Activated naive CD4-positive, alpha-beta T cell (primary cell): Measurements from ENCODE around the gene ZSCAN9.

Experiments
- DNase-seq, 4 experiments: peaks; one replicate each; lab custom pipeline; 2025; lab: John Stamatoyannopoulos, UW

Gene ZSCAN9

DNA sequence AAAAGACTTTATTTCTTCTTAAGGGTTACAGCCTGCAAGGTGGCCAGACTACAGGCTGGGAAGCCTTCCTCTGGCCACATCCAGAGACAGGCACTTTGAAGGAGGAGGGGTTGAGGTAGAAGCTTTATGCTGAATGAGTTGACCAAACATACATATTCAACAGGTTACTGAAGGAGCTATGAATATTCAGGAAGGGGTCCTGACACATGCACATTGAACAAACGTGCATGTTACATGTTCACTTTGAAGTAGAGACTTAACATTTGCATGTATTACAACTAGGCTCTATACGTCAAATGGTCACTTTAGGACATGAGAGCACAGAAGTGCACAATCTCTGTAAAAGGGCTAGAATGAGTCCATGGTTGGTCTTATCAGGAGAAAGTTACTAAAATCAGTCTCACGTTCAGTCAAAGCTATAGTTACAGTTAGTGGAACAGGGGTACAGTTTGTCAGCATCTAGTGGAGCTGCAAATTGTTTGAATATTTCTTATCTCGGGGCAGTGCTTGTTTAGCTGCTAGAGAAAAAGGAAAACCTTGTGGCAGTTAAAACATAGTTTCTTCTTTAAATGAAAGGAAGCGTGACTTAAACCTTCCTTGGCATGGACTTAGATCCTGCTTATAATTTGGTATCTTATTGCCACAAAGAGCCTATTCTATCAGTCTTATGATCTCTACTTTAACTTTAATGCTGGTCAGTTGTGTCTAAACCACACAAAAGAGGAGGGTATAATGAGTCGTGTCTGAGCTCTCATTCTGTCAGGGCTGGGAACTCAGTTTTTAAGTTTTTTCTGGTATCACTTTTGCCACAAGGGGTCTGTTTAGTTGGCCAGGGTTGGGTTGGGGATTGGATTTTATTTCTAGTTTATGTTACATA, 4.6 kb upstream of the ZSCAN9 start:
- DNase-seq = no peak

DNA sequence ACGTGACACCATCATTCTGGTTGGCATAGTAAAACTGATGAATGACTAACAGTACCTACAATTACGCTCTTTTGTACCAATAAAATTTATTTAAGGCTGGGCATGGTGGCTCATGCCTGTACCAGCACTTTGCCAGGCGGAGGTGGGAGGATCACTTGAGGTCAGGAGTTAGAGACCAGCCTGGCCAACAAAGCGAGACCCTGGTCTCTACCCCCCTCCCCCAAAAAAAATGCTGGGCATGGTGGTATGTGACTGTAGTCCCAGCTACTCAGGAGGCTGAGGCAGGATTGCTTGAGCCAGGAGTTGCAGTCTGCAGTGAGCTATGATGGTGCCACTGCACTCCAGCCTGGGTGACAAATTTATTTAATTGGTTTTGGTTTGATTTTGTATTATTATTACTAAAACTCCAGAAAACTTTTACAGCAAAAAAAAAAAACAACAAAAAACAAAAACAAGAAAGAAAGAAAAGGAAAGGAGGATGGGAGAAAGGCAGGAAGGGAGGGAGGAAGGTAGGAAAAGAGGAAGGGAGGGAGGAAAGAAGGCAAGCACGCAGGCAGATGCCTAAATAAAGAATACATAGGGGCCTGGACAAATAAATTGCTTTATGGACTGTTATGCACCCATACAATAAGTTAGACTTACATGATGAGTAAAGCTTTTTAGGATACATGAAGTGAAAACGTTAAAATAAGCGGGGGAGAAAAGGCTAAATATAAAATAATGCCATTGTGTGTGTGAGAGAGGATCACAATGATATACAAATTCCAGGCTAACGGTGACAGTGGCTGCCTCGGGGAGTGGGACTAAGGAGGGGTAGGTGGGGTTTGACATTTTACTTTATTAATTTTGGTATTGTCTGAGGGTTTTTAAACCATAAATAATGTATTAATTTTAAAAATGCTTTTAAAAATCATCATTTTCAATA, 682 bp upstream of the ZSCAN9 start:
- DNase-seq = no peak

DNA sequence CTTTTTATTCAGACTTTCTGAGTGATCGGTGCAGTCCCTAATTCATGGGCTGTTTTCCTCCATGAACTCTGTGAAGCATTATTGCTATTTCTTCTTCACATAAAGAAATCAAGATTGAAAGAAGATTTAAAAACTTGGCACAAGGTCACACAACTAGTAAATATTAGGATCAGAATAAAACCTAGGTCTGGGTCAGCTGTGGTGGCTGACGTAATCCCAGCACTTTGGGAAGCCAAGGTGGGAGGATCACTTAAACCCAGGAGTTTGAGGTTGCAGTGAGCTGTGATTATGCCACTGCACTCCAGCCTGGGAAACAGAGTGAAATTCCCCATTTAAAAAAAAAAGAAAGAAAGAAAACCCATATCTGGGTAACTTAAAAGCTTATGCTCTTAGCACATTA, 1.4 kb downstream of the ZSCAN9 start:
- no peak for DNase-seq

DNA sequence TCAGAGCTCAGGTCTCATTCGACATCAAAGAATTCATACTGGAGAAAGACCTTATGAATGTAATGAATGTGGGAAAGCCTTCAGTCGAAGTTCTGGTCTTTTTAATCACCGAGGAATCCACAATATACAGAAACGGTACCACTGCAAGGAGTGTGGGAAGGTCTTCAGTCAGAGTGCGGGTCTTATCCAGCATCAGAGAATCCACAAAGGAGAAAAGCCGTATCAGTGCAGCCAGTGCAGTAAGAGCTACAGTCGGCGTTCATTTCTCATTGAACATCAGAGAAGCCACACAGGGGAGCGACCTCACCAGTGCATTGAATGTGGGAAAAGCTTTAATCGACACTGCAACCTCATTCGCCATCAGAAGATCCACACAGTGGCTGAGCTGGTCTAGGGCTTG, 7.7 kb downstream of the ZSCAN9 start:
- DNase-seq = no peak

DNA sequence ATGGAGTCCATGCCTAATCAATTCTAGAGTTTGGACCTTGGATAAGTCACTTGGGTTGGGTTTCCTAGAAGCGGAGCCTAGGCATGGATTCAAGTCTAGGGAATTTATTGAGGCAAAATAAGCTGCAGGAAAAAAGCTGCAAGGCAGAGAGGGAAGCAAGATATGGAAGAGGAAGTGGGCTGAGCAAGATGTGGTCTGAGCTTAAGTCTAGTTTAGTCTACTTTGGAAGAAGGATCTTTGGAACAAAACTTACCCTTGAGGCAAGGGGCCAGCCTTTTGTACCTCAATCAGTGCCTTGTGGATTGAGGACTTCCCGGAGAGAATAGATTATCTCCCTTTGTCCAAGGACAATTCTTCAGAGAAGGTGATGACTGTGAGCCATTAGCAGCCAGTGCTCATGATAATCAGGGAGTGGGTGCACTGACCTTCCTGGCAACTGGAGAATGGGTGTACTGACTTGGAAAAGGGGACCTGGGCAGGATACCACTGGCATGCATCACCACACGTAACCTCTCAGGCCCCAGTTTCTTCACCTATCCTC, 10.9 kb downstream of the ZSCAN9 start:
- DNase-seq = no peak

DNA sequence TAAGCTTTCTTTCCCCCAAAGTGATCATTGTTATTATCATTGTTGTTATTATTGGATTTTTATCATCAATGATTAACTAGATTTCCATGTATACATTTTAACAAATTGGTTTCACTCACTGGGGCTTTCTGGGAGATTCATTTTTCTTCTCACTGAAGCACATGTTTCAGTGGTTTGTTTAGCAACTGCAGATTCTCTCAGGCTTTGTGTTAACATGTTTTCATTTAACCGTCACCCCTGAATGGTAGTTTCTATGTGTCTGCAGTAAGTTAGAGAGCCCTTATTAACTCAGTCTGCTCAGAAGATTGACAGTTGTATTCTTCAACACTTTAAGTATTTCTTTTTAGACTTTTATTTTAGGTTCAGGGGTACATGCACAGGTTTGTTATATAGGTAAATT, 14.6 kb downstream of the ZSCAN9 start:
- no peak for DNase-seq

DNA sequence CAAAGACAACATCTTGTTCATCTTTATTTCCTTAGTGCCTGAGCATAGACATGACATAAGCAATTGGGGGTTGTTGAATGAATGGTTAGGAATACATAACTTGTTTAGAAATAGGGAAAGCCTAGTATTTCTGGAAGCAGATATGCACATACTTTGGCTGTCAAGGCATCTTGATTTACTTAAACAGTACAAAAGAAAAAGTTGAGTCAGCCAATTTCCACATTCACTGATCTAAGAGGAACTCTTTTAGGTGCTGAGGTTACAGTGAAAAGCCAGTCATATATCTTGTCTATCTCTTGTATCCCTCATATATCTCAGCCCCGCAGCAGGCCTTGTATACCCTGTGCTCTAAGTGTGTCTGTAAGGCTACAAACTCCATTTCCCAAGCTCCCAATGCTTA, 15.4 kb downstream of the ZSCAN9 start:
- no peak for DNase-seq

DNA sequence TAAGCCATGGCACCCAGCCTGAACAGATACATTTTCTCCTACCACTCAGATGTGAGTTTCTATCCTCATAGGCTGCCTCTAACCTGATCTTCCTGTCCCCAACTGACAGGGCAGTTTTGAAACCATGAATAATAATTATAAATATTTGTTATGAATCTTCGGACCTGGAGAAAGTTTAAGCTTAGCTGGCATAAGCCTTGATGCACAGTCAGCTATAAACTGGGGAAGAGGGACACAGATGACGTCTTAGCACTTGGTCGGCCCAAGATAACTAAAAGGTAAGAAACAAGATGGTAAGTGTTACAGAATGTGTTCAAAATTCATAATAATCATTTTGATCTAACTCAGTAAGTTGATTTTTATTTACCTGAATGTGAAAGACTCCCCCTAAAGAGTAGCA, 18.9 kb downstream of the ZSCAN9 start:
- no peak for DNase-seq

DNA sequence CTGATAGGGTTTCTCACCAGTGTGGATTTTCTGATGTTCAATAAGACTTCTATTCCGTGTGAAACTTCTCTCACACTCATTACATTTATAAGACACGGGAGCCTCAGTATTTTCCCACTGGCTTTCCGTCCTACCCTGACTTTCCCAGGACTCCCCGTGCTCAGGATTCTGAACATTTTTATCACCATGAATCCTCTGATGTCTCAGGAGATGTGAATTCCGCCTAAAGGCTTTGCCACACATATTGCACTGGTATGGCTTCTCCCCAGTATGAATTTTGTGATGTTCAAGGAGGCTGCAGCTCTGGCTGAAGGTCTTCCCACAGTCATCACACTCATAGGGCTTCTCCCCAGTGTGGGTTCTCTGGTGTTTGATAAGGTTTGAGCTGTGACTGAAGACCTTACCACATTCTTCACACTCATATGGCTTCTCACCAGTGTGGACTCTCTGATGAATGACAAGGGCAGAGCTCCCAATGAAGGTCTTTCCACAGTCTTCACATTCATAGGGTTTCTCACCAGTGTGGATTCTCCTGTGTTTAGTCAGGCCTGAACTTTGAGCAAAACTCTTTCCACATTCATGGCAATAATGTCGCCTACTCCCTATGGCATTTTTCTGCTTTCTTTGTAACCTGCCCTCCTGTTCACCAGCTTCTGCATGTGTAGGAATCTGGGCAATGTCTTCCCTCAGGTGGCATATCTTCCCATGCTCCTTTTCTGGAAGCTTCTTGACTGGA, 20.3 kb downstream of the ZSCAN9 start:
- DNase-seq = no peak

DNA sequence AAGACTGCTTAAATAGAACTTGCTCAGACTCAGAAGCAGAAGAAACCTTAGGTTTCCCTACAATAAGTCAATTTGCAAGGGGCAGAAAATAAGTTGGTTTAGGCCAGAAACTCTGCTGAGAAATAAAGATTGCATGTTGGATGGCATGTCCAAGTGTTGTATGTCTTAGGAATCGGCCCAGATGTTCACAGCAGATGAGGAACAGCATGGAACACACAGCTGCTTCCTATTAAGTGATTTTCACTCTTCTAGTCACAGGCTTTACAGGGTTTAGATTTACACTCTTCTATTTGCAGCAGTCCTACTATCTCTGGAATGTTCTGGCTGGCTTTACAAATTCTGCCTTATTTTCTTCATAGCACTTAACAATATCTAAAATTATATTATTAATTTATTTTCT, 23.8 kb downstream of the ZSCAN9 start:
- no peak for DNase-seq

DNA sequence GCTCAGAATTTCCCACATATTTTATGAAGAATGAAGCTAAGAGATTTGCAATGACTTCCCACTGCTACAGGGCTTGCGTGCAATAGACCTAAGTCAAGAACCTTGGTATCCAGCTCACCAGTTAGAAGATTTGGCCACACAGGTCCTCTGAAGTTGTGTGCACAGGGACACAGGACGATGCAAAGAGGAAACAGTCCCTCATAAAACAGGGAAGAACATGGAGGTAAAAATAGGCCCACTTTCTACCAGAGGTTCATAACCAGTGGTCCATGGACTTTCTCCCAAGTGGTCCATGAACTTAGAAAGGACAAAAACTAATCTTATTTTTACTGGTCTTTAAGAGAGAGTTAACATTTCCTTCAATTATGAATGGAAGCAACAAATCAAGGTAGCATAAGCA, 25.7 kb downstream of the ZSCAN9 start:
- no peak for DNase-seq

DNA sequence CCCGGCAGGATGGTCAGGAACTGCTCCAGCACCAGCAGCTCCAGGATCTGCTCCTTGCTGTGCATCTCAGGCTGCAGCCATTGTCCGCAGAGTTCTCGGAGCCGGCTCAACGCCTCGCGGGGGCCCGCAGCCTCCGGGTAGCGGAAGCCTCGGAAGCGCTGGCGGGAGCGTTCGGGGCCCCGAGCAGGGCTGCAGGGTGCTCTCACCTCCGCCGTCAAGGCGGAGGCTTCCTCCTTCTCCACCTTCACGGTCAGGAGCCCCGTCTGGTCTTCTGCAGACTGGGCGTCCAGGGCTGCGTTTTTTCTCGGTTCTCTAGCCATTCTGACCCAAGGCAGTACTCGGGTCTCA, 26.6 kb downstream of the ZSCAN9 start:
- DNase-seq = peak in 1 of 4 experiments; percentile 20

DNA sequence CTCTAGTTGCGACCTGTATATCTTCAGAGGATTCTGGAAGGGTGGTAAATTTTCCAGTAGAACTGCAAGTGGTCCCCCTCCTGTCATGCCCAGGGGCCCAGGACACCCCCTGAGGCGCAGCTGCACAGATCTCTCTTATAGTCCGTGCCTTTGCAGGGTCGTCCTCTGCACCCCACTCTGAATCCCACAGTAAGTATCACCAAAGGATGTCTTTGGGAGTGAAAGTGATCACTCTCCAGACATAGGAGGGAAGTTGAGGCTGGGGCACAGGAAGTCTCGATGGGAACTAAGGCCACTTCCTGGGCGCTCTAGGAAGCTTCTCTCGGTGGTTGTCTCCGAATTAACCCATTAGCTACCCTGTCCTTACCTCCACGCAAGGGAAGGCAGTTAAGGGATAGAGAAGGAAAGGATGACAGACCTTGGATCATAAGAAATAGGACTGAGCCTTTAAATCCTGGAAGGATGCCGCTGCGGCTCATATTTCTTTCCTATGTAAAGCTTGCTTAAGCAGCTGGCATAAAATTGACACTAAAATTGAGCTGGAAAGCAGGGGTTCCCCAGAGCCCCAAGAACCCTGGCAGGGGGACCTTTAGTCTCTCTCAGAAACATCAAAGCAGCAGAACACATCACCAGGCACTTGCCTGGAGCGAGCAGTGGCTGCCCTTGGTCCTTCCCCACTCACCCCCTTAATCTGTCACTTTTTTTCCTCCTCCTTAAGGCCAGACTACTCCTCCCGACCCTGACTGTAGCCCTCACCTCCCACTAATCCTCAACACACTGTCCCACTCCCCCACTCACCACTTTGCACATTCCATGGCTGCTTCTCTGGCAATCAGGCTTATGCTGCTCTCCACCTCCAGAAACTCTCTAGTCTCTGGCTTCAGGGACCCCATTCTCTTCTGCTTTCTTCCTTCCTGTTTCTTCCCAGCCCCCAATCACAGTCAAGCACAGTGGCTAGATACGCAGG, 27.2 kb downstream of the ZSCAN9 start, which contains the start of gene ZKSCAN4:
TSS of gene ZKSCAN4 (minus strand) at position 261 of the 967 bp plus-strand sequence. CDS start 289 bp downstream, outside the sequence.
- peak; percentile 16 to 63 (median 54) for DNase-seq

DNA sequence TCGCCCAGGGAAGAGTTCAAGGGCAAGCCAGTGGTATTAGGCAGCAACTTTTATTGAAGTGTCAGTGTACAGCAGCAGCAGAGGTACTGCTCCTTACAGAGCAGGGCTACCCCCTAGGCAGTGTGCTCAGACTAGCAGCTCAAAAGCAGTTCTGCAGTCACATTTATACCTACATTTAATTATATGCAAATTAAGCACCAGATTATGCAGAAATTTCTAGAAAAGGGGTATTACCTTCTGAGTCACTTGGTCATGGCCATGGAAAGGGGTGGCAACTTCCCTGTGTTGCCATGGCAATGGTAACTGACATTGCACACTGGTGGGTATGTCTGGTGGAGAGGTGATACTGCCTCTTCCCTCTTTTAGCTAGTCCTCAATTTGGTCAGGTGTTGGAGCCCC, 29.0 kb downstream of the ZSCAN9 start:
- DNase-seq = no peak

DNA sequence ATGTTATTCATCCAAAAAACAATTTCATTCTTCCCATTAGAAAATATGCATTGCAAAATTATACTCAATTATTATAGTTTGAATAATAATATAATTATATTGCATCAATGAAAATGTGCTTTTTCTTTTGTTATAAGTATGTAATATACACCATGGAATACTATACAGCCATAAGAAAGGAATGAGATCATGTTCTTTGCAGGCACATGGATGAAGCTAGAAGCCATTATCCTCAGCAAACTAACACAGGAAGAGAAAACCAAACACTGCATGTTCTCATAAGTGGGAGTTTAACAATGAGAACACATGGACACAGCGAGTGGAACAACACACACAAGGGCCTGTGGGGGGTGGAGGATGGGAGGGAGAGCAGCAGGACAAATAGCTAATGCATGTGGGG, 32.0 kb downstream of the ZSCAN9 start:
- DNase-seq = no peak

DNA sequence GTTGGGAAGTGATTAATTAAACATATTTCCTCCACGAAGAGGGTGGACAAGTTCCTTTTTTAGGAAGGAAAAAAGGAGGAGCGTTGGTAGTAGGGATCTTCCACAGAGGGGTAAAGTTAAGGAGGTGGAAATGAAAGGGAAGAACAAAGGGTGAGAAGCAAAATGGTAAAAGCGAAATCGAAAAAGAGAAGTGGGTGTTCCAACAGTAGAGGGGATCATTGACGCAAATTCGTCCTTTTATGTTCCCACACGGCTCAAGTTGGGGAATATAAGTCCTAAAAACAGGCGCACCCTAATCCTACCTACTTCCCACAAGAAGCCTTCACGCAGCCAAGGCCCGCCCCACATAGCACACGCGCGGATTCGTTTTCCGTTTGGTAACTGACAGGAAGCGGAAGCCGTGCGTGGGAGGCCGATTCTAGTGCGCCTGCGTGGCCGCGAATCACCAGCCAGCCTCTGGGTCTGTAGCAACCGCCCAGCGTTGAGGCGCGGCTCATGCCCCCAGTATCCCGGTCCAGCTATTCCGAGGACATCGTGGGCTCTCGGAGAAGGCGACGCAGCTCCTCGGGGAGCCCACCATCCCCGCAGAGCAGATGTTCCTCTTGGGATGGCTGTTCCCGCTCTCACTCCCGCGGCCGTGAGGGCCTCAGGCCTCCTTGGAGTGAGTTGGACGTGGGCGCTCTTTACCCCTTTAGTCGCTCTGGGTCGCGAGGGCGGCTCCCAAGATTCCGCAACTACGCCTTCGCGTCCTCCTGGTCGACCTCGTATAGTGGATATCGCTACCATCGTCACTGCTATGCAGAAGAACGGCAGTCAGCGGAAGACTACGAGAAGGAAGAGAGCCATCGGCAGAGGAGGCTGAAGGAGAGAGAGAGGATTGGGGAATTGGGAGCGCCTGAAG, 34.1 kb downstream of the ZSCAN9 start, which contains the start of gene NKAPL:
TSS of gene NKAPL (plus strand) at position 421 of the 901 bp plus-strand sequence. CDS start at position 496, 75 bp downstream.
- DNase-seq = peak in 3 of 4 experiments; percentile 9 to 47 (median 31)

DNA sequence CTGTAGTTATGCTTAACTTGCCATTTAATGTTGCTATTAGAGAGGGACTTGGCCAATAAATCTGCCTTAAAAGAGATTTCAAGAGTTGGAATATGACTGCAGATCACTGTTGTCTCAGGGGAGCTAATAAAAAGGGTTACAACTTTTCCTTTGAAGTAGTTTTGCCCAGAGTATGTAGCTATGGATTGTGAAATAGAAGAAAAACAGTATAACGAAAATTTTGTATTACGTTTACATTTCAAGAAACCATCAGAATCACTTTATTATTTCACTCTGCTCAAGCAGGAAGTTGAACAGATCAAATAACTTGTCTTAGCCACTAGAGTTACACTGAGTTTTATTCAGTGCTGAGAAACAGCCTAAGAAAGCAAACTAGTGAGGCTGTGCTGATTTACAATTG, 38.8 kb downstream of the ZSCAN9 start:
- no peak for DNase-seq

DNA sequence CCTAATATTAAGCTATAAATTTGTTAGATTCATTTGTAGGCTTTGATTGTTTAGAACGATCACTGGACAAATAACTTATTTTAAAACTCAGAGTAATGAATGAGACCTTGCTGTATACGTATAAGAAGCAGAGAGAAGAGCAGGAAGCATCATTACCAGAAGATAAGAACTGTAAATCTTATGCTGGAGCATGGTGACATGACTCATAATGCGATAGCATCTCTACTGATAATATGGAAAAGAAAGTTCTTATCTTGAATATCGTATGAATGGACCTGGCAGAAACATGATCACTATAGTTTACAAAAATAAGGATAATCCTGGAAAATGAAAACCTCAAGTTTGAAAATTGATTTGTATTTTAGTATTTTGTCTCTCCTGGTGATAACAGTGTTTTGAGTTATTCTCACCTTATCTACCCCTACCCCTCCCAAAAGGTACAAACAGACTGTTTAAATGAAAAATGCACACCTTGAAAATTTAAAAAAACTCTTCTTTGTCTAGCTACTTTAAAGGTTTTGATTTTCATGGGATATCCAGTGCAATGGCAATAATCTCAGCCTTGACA, 39.8 kb downstream of the ZSCAN9 start:
- DNase-seq = no peak

DNA sequence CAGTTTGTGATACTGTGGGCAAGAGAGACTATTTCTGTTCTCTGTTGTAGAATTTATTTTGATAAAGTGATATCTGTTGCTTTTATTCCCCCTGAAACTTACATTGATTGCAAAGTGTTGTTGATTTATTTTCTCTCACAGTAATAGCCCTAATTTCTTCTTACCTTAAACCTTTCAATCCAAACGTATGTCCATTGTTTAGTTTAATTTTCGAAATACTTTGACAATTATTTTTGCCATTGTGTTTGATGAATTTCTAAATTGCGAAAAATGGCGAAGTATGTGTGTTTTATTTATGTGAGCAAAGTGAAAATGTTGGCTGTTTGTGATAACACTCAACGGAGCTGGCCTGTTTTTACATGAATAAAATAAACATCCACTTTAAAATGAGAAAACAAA, 41.5 kb downstream of the ZSCAN9 start:
- no peak for DNase-seq
